Stimulated activated CD4-positive, alpha-beta T cell treated with anti-CD3 and anti-CD28 coated beads, Interleukin-1b, Interleukin-23, amount 100 ng/mL, for 24 hours (primary cell): Measurements from ENCODE around the gene NRXN3.

ENCODE experiments used
- DNase-seq, 4 experiments: peaks; one replicate each; pipeline ENCODE4 v3.0.0-alpha.2; 2020; ENCODE audit warnings: low read depth in 4 of 4, low spot score in 1 of 4

The NRXN3 gene

GRCh38 chr14:79180656-79181055 is 1010.5 kb downstream of the NRXN3 start:
- no peak for DNase-seq

- no peak for DNase-seq
These were observed 1016.4 kb downstream of the NRXN3 start for GRCh38 chr14:79186523-79186922.

DNA sequence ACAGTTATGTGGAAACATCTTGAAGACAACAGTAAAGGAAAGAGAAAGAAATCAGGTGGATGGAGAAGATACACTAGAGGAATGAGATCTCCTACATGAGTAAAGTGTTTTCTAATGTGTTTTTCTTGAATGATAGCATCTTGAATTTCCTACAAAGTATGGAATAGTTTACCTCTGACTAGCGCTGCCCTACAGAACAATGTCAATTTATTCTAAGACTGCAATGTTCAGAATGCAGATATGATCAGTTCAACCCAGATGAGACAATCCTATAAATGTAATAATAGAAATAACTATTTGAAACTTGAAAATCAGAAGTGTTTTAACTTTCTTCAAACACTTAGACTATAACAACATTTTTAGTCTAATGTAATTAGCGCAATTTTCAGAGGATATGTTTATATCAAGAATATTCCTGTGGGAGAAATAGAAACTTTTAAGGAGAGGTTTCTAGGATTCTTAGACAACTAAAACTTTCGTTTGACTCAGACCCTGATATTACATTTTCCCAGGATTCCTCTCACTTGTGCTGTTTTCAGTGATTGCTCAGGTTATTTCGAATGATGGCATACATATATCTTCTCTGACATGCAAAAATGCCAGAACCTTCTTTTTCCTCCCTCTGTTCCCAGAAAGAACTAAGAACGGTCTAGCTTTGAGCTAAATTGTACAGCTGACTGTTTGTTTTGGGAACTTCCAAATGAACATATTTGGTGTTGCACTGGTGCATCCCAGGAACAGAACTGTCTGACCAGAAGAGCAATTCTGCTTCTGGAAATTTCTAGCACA is 1023.7 kb downstream of the NRXN3 start:
- DNase-seq, result no peak

- DNase-seq, result no peak
These were observed 1026.0 kb downstream of the NRXN3 start for GRCh38 chr14:79196216-79196615.

GRCh38 chr14:79197516-79197915 is 1027.3 kb downstream of the NRXN3 start:
- no peak for DNase-seq

- DNase-seq, result no peak
These were observed 1029.0 kb downstream of the NRXN3 start for GRCh38 chr14:79199217-79199616.

DNA sequence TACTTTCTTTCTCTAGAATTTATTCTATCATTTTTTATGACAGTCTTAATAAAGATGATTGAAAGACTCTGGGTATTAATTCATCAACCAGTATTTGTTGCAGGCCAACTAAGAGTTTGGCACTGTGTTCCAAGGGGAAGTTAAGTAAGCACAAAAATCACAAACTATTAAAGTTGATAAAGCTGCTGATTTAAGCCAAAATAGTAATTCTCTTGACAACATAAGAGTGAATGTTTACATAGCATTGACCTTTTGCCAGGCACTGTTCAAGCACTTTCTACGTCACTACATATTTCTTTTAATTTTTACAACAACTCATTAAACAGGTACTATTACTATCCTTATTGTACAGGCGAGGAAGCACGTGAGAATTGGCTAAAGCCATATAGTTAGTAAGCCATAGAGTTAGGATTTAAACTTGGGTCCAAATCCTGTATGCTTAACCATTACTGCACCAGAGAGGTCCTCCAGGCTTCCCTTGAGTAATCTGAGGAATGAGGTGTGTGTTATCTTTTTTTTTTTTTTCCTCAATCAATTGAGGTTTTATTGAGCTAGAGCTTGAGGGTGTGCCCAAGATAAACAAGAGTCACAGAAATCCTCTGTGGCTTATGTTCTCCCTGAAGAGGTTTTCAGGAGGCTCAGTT is 1031.5 kb downstream of the NRXN3 start:
- DNase-seq, result no peak

- no peak for DNase-seq
These were observed 1034.4 kb downstream of the NRXN3 start for GRCh38 chr14:79204591-79204990.

GRCh38 chr14:79209418-79209817 is 1039.2 kb downstream of the NRXN3 start:
- no peak for DNase-seq

GRCh38 chr14:79225815-79226214 is 1055.6 kb downstream of the NRXN3 start:
- no peak for DNase-seq

DNA sequence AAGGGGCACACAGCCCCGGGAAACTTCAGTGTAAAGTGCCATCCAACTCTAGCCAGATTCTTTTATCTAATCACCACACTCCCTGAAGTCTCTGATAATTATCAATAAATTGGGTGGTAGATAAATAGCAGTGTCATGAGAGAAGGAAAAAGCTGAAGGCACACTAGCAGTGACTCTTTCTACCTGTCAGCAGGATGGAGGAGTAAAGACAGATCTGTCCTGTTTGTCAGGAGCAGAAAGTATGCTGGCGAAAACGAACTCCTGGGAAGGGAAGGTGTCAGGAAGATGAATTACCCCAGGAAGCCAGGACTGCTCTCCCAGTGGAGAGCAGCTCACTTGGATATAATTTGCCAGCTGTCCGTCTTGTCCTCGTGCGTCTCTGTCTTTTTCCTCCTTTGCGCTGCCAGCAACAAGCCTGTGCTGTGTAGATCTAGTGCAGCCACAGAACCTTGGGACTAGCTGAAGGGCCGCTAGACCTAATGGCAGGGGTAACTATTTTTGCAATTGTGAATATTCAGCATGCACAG is 1059.3 kb downstream of the NRXN3 start:
- no peak for DNase-seq

GRCh38 chr14:79242666-79243065 is 1072.5 kb downstream of the NRXN3 start:
- no peak for DNase-seq

GRCh38 chr14:79246173-79246572 is 1076.0 kb downstream of the NRXN3 start:
- no peak for DNase-seq

DNA sequence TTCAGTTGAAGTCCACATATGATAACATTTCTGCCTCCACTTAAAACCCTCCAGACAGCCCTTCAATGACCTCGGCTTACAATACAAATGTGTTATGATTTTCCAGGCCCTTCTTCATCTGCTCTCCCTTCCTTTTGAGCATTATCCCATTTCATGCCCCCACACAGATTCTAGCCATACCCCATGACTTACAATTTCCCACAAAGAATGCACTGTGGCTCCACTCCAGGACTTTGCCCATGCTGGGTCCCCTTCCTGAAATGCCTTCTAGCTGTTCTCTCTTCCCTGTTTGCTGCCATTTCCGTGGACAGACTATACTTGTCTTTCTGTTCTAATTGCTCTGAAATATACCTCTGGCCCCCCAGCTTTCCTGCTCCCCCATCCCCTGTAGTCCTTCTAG is 1078.0 kb downstream of the NRXN3 start:
- no peak for DNase-seq

GRCh38 chr14:79248771-79249170 is 1078.6 kb downstream of the NRXN3 start:
- DNase-seq, result no peak

- no peak for DNase-seq
These were observed 1081.1 kb downstream of the NRXN3 start for GRCh38 chr14:79251278-79251677.

DNA sequence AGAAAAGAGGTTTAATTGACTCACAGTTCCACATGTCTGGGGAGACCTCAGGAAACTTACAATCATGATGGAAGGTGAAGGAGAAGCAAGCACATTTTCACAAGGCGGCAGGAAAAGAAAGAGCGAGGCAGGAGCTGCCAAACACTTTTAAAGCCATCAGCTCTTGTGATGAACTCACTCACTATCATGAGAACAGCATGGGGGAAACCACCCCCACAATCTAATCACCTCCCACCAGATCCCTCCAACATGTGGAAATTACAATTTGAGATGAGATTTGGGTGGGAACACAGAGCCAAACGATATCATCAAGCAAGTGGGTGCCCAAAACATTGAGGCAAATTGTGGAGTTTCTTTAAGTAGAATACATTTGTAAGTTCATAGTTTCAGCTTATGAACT is 1083.4 kb downstream of the NRXN3 start:
- DNase-seq, result no peak

GRCh38 chr14:79254069-79254775 is 1084.0 kb downstream of the NRXN3 start:
- DNase-seq, result no peak

DNA sequence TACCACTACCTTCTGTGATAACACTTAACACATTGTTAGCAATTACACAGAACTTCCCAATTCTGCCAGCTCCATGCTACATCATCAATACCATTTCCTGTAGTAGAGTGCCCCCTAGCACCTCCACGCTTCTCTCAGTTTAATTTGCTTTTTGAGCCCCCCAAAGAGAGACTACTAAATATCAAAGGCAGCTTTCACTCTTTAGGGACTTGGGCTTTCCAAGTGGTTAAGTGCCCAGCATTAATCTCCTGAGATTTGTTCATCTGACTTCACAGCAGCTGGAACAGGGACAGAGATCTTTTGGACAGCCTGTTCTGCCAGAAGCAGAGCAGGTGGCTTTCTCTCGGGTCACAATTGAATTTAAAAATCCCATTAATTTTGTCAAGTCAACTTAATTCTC is 1086.2 kb downstream of the NRXN3 start:
- no peak for DNase-seq

- no peak for DNase-seq
These were observed 1090.2 kb downstream of the NRXN3 start for GRCh38 chr14:79260406-79260805.

GRCh38 chr14:79265366-79265946 is 1095.3 kb downstream of the NRXN3 start:
- no peak for DNase-seq

DNA sequence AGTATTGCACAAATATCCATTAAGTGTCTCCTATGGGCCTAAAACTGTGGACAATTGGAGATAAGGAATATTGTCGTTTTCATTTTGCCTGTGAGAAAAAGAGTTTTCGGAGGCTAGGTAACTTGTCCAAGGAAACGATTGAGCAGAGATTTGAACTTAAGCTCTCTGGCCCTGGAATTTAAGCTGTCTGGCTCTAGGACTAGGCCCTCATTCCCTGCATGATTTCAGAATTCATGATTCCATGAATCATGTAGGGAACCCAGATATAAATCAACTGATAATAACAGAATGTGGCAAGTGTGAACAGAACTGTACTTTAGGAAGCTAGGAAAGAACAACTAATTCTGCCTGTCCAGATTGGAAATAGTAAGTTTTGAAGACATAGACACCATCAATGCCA is 1100.2 kb downstream of the NRXN3 start:
- no peak for DNase-seq
